ENCODE measurements around the gene TPSAB1.
"Not testable (repeated sequence)": the region's sequence is repeated elsewhere in the genome, so short reads cannot be mapped to it uniquely, and the experiment has no call there.

TPSAB1 gene

DNA sequence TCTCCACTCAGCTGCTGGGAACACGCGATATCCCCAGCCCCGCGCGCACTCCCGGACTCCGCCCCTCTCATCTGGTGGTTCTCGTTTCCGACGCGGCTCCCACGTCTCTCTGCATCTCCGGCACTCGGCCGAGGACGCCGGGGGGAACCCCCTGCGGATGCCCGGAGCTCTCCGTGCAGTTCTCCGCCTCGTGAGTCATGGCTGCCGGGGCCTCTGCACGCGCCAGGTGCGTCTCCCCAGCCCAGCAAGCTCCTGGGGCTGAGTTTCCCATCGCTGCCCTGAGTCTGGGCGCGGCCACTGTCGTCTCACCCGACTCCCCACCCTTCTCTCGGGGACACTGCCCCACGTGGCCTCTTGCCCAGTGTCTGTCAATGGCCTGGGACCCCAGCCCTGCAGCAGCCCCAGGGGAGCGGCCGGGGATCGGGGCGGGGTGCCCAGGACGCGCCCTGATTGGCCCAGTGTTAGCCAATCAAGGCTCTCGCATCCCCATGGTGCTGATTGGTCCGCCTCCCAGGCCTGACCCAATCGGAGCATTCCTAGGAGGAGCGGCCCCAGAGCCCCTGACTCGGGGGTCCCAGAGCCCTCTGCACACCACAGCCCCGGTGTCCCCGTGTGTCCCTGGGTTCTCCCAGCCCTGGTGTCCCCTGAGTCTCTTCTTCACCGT lies 13.3 kb downstream of the TPSAB1 start:
- not testable (repeated sequence) for DNase-seq

DNA sequence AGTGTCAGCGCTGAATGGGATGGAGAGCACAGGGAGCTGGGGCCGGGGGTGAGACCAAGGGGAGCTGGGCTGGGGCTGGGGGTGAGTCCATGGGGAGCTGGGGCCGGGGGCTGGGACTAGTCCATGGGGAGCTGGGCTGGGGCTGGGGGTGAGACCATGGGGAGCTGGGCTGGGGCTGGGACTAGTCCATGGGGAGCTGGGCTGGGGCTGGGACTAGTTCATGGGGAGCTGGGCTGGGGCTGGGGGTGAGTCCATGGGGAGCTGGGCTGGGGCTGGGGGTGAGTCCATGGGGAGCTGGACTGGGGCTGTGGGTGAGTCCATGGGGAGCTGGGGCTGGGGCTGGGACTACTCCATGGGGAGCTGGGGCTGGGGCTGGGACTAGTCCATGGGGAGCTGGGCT lies 14.3 kb downstream of the TPSAB1 start:
- not testable (repeated sequence) for DNase-seq

DNA sequence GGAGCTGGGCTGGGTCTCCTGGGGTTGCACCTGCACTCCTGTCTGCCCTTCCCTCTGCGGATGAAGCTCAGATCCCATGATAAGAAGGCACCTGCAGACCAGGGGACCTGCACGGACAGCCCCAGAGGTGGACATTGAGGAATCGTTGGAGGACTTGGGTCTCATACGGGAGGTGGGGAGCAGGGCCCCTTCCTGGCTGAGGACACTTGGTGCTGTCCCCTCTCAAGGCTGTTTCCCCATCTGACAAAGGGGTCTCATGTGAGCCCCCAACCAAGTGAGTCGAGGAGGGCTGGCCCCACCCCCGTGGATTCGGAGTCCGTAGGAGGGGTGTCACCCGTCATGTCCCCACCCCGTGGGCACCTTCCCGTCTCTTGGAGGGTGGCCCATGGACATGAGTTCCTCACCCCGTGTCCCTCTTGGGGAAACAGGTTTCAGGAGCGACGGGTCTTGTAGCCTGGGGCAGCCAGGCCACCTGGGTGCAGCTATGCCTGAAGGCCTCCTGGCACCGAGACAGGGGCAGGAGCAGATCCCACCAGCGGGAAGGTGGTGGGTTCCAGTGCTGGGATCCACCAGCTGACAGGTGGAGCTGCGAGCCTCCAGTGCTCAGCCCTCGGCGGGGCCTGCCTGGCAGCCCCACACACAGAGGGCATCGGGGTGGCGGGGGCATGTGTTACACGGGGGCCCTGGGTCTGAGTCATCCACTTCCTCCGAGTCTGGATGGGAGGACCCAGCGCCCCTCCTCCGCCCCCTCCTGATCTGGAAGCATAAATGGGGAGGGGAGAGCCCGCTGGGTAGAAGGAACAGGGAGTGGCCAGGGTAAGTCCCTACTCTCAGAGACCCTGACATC lies 15.0 kb downstream of the TPSAB1 start, which contains the start of gene TPSD1:
Gene TPSD1, plus strand, starts transcription at position 794 of the 847 bp plus-strand sequence. CDS start 212 bp downstream, outside the sequence.
- not testable (repeated sequence) for DNase-seq

DNA sequence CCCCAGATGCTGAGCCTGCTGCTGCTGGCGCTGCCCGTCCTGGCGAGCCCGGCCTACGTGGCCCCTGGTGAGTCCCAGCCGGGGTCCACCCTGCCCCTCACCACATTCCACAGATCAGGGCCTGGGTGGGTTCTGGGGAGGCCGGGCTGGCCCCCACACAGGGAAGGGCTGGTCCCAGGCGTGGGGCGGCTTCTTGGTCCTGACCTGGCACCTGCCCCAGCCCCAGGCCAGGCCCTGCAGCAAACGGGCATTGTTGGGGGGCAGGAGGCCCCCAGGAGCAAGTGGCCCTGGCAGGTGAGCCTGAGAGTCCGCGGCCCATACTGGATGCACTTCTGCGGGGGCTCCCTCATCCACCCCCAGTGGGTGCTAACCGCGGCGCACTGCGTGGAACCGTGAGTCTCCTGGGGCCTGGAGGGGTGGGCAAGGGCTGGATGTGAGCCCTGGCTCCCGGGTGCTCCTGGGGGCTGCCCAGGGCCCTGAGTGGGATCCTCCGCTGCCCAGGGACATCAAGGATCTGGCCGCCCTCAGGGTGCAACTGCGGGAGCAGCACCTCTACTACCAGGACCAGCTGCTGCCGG lies 15.9 kb downstream of the TPSAB1 start:
- not testable (repeated sequence) for DNase-seq

DNA sequence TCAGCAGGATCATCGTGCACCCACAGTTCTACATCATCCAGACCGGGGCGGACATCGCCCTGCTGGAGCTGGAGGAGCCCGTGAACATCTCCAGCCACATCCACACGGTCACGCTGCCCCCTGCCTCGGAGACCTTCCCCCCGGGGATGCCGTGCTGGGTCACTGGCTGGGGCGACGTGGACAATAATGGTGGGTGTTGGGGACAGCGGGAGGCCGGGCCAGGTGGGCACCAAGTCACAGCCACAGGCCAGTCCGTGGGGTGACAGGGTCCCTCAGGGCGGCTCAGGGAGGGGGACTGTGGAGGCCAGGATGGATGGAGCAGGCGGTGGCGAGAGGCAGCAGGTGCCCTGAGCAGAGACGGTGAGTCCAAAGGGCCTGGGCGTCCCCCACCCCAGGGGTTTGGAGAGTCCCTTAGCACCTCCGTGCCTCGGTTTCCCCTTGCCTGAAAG lies 16.4 kb downstream of the TPSAB1 start:
- DNase-seq: no peak

DNA sequence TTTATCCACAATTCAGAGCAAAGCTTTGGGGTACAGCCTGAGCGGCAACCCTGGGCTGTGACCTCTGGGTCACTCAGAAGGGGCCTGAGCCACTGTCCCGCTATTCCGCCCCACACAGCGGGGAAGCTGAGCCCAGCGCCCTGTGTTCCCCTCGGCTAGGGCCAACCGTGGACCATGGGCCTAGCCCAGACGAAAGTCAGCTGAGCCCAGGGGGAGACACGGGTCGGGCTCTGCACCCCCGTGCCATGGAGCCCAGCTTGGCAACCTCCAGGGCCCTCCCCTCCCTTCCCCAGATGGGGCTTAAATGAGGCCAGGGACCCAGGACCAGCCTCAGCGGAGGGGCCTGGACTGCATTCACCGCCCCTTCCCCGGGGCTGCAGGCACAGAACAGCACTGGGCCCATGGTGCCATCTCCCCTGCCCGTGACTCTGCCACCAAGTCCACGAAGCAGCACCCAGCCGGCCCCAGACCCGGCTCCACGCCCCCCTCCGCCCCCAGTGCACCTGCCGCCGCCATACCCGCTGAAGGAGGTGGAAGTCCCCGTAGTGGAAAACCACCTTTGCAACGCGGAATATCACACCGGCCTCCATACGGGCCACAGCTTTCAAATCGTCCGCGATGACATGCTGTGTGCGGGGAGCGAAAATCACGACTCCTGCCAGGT lies 17.2 kb downstream of the TPSAB1 start:
- no peak for DNase-seq

DNA sequence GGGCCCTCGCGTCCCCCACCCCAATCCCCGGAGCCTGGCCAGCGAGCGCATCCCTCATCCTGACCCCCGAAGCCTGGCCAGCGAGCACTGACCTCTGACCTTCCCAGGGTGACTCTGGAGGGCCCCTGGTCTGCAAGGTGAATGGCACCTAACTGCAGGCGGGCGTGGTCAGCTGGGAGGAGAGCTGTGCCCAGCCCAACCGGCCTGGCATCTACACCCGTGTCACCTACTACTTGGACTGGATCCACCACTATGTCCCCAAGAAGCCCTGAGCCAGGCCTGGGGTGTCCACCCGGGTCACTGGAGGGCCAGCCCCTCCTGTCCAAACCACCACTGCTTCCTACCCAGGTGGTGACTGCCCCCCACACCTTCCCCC lies 17.7 kb downstream of the TPSAB1 start:
- no peak for DNase-seq

DNA sequence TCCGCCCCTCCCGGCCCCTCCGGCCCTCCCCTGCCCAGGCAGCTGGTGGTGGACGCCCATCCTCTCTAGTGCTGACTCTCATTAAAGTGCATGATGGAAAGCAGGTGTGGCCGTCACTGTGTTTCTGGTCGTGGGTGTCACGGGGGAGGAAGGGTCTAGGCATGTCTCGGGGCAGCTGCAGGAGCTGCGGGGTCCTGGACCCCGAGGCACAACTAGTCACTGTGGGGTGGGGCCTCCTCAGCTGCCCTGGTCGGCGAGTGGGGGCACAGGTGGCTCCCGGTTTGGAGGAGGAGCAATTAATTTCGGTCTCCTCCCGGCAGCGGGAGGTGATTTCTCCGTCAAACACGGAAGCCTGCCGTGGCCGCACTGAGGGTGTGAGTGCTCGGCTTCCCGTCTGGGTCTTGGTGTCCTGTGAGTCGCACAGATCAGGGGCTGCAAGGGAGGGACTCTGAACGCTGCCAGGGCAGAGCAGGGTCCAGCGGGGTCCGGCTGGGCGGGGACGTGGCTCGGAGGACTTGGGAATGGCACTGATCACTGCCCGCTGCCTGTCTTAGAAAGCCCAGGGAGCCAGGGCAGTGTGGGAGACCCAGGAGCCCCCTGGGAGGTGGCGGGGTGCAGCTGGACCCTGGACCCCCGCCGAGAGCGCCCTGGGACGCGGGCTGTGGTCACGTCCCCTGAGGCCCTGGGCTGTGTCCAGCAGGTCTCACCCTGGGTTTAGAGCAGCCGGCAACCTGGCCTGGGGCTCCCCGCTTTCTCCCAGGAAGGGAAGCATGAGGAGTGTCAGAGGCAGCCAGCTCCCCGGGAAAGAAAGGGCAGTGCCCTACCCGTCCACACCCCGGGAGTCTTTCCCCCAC lies 18.6 kb downstream of the TPSAB1 start:
- DNase-seq: no peak

DNA sequence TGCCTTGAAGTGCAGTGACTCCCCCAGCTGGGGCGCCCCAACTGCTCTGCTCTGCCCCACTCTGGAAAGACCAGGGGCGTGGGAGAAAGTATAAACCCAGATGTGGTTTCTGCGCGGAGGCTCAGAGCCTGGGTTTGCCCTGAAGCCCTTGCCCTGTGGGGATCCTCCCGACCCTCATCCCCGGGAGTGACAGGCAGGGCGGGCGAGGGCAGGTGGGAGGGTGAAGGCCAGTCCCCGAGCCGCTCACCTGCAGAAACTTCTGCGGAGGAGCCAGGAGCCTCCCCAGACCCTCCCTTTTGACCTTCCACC lies 19.2 kb downstream of the TPSAB1 start:
- DNase-seq: no peak

DNA sequence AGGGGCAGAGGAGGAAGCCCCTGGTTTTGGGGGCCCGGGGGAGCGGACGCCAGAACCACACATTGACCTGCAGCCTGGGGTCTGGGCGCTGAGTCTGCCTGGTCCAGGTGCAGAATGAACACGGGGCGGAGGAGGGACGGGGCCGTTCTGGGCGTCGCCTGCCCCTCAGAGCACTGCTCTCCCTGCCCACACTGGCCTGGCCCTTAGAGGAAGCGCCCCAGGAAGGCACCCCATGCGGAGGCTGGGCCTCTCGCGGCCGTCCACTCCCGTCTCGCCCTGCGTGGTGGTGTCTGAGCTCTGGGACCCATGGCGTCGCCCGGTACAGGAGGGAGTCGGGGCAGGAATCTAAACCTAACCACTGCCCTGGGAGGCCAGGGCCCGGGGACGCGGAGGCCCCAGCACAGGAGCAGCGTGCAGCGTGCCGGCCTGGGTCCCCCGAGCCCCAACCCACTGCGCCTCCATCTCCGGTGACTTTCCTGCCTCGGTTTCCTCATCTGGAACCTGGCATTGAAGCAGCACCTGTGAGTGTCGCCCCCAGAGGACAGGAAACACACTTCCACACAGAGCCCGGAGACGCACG lies 19.7 kb downstream of the TPSAB1 start:
- no peak for DNase-seq

DNA sequence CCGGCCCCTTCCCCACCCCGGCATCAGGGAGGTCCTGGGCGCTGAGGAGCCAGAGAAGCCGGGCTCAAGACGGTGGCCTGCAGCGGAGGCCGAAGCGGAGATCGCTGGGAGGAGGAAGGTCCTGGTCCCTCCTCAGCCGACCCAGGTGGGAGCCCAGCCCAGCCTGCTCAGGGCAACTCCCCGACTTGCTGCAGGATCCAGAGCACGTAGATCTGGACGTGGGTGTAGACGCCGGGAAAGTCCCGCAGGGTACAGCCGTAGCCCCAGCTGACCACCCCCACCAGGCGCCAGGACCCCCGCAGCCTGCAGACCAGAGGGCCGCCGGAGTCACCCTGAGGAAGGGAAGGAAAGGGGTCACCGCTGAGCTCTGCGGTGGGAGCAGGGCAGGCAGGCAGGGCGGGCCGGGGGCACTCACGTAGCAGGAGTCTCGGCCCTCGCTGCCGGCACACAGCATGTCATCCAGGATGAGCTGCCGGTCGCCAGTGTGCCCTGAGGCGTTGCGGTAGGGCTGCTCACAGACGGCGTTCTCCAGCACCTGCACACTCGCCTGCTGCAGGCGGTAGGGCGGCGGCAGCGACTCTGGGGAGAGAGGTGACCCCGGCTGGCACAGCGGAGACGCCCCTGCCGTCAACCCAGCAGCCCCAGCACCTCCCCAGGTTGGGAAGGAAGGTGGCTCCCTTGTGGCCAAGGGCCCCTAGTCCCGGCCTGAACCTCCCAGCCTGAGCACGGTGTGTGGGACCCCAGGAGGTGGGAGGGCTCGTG lies 20.8 kb downstream of the TPSAB1 start:
- no peak for DNase-seq

DNA sequence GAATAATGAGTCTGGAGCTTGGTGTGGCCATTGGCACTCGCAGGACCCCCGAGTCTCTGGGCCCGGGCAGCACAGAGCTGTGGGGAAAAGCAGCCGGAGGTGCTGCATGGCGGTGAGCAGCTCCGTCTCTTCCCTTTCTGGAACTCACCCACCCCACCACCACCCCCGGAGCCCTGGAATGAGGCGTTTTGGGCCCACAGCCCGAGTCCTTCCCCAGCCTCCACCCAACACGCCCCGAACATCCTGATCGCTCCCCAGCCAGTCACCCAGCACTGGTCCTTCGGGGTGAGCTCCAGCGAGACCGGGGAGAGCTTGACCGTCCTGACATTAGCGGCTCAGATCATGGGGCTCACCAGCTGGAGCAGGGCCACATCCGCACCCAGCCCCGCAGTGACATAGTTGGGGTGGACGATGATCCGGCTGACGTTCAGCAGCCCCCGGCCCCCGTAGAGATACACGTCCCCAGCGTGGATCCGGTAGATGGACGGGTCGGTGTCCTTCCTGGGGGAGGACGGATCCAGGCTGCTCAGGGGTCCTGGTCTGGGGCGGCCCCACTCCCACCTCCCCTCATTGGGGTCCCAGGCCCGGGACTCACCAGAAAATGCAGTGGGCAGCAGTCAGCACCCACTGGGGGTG lies 21.8 kb downstream of the TPSAB1 start:
- no peak for DNase-seq

DNA sequence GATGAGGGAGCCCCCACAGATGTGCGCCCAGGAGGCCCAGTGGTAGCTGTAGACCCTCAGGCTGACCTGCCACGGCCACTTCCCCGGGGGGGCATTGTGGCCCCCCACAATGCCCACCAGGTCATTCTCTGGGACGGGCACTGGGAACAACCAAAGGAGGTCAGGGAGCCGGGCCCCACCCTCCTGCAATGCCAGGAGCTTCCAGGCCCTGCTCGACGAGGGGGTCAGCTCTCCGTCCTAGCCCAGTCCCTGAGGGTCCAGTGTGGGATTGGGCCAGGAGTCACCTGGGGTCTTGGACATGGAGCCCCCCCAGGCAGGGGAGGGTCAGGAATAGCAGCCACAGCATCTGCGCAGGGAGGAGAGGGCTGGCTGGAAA lies 22.3 kb downstream of the TPSAB1 start:
- DNase-seq: no peak

DNA sequence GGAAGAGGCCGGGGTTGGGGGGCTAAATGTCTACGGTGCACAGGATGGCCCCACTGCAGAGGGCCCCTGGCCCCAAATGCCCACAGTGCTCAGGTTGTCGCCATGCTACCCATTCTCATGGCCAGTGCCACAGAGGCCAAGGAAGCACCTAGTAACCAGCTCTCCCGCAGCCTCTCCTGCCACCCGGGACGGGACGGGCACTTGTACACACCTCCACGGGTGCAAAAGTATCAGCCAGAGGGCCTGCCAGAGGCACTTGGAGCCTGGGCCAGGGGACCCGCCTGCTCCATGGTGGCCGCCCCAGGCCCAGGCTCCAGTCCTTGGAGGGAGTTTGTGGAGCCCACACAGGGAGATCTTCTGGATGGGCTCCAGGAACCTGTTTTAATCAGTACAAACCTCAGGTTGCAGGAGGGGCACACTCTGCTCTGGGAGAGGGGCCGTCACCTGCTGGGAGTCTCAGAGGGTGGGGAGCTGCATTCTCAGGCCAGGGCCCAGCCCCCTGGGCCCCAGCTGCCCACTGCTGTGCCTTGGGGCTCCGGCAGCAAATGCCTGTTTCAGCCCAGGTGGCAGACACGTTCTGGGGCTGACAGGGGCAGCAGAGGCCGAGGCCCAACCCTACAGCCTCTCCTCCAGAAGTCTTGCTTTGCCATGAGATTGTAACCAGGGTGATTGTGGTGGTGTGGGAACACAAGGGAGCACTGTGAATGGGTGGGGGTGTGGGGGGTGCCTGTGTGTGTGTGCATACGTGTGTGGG lies 23.3 kb downstream of the TPSAB1 start:
- DNase-seq: no peak

DNA sequence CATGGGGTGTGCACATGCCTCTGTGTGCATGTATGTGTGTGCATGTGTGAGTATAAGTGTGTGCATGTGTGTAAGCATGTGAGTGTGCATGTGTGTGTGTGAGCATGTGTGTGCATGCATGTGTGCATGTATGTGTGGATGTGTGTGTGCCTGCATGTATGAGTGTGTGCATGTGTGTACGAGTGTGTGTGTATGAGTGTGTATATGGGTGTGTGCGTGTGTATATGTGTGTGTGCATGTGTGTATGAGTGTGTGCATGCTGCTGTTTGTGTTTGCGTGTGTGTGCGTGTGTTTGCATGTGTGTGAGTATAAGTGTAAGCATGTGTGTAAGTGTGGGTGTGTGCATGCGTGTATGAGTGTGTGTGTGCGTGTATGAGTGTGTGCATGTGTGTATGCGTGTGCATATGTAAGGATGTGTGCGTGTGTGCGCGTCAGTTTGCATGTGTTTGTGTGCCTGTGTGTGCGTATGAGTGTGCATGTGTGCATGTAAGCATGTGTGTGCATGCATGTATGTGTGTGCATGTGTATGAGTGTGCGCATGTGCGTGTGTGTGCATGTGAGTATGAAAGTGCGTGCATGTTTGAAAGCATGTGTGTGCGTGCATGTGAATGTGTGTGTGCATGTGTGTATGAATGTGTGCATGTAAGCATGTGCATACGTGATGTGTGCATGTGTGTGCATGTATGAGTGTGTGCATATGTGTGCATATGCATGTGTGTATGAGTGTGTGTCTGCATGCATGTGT lies 24.0 kb downstream of the TPSAB1 start:
- DNase-seq: no peak

DNA sequence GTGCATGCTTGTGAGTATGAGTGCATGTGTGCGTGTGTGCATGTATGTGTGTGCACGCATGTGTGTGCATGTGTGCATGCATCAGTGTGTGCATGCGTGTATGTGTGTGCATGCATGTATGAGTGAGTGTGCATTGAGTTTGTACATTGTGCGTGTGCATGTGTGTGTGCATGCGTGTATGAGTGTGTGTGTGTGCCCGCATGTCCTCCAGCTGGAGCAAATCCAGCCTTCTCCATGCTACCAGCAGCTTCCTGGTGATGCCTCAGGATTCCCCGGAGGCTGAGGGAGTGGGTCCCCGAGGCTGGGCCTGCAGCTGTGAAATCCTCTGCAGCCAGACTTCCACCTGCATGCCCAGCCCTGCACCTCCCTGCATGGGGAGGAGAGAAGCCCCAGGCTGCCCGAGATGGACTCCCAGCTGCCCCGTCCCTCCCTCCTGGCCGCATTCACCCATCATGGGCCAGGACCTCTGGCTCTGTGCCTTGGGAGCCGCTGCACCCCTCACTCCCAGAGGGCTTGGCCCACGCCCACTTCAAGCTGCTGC lies 24.7 kb downstream of the TPSAB1 start:
- DNase-seq: no peak

DNA sequence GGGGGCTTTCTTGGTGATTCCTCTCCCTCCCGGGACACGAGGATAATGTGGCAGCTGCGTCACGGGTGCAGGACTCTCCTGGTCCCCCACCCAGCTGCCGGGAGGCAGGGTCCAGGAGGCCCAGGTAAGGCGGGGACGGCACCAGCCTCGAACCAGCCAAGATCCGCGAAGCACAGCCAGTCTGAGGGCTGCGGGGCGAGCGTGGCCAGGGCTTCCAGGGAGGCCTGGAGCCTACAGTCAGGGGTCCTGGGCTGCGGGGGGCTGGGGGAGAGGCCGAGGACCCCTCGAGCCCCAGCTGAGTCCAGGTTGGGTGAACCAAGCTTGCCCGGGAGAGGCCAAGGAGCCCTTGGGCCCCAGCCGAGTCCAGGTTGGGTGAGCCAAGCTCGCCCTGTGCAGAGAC lies 25.3 kb downstream of the TPSAB1 start:
- no peak for DNase-seq

DNA sequence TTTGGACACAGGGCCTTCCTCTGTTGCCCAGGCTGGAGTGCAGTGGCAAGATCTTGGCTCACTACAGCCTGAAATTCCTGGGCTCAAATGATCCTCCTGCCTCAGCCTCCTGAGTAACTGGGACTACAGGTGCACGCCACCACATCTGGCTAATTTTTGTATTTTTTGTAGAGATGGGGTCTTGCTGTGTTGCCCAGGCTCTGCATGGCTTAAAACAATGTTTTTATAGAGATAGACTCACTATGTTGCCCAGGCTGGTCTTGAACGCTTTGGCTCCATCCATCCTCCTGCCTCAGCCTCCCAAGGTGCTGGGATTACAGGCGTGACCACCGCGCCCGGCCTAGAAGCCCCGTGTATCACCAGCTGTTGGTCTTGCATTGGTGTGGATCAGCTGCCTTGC lies 28.9 kb downstream of the TPSAB1 start:
- DNase-seq: not testable (repeated sequence)

DNA sequence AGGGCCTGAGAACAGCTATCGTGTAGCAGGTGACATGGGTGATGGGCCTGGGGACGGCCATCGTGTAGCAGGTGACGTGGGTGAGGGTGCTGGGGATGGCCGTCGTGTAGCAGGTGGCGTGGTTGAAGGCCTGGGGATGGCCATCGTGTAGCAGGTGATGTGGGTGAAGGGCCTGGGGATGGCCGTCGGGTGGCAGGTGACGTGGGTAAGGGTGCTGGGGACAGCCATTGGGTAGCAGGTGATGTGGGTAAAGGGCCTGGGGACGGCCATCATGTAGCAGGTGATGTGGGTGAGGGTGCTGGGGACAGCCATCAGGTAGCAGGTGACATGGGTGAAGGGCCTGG lies 30.8 kb downstream of the TPSAB1 start:
- no peak for DNase-seq

Data from NCI-H226 (cell line).